Tibial nerve (tissue), 4 donors: ENCODE measurements around the gene SGPP1. TPM values are rescaled to one million over a fixed set of nuclear protein-coding genes. Genes with fewer than 3 reads are reported as not detected.

Experiments
- DNase-seq, 2 donors: peaks; one replicate each; pipeline ENCODE4 v3.0.0-alpha.2; 2019; ENCODE audit warnings: low spot score in 2 of 2
- H3K27ac ChIP-seq, 4 donors: fragments of 200-600 bp; sonication (generic) in 3 of 4; one replicate each; pipeline ENCODE4 v1.5.1; 2017 to 2019; ENCODE audit warnings: mild to moderate bottlenecking in 1 of 4
- H3K27me3 ChIP-seq, 2 donors: fragments of 200-600 bp; sonication (generic) in 1 of 2; one replicate each; pipeline versions ENCODE4 v1.5.1 to v1.6.0; 2017 to 2019
- H3K36me3 ChIP-seq, 3 donors: fragments of 200-600 bp; sonication (generic); one replicate each; pipeline ENCODE4 v1.5.1; 2018 to 2019
- H3K4me1 ChIP-seq, 4 donors: fragments of 200-600 bp; sonication (generic) in 3 of 4; one replicate each; pipeline ENCODE4 v1.5.1; 2017 to 2019
- H3K4me3 ChIP-seq, 4 donors: fragments of 200-600 bp; sonication (generic) in 3 of 4; one replicate each; pipeline ENCODE4 v1.5.1; 2017 to 2019; ENCODE audit warnings: mild to moderate bottlenecking in 1 of 4, moderate library complexity in 1 of 4
- H3K9me3 ChIP-seq, 4 donors: fragments of 200-600 bp; sonication (generic) in 3 of 4; one replicate each; pipeline ENCODE4 v1.5.1; 2017 to 2019
- CTCF ChIP-seq, 5 experiments: fragments of 200-600 bp in 3 of 5; fragments of 450-650 bp in 2 of 5; sonication (generic) in 3 of 5; IDR thresholded peaks; one replicate each; pipeline ENCODE4 v1.5.1; 2016 to 2019; ENCODE audit warnings: antibody characterized with exemption in 5 of 5, mild to moderate bottlenecking in 3 of 5, moderate library complexity in 2 of 5
- EP300 ChIP-seq, 2 donors: sonication (generic); formaldehyde crosslinking; IDR thresholded peaks; one replicate each; pipeline ENCODE4 v1.6.1; 2017; ENCODE audit warnings: antibody characterized with exemption in 2 of 2, mild to moderate bottlenecking in 1 of 2
- POLR2A ChIP-seq, 2 donors: fragments of 450-650 bp; IDR thresholded peaks; one replicate each; pipeline ENCODE4 v1.6.1; 2017; ENCODE audit warnings: antibody characterized with exemption in 2 of 2, mild to moderate bottlenecking in 2 of 2, moderate library complexity in 2 of 2
- WGBS, 2 donors: methylation state at CpG; one replicate each; pipeline ENCODE4 v1.1.5; 2018; 5-methylcytosine and 5-hydroxymethylcytosine counted together
- total RNA-seq, 4 donors: library from RNA; depleted of rRNA; stranded (reverse); fragments of >200 nt; gene quantifications; one replicate each; pipeline ENCODE4 v1.1.0, GENCODE V29; 2016

Gene SGPP1
- total RNA-seq, 4 donors from 2014 or later = 31.2 to 43.5 (median 35.3) TPM

GRCh38 chr14:63659726-63660125 is 68.1 kb downstream of the SGPP1 start:
- Histone ChIP-seq H3K36me3 (no peaks in the 10 kb centered on the region), H3K4me1 (peaks cover 0 to 10% (median 2%) of the 10 kb centered on the region in 4 donors), H3K4me3 (no peak overlapping the region), H3K9me3 (no peaks in the 10 kb centered on the region), H3K27me3 (no peaks in the 10 kb centered on the region), H3K27ac (peak overlapping the region in 3 of 4 donors; percentile 1 to 83 (median 81))
- TF ChIP-seq EP300 (IDR thresholded peaks at IDR 0.05) (peak in 1 of 2 donors; percentile 74), POLR2A (IDR thresholded peaks at IDR 0.05) (no peak)
- peak in 1 of 2 donors; percentile 9 for DNase-seq
- WGBS, 2 donors = 26 to 50% methylated on average over 4 of the region's 4 CpGs

- Histone ChIP-seq H3K27me3 (no peaks in the 10 kb centered on the region), H3K4me1 (peaks cover 0 to 10% (median 2%) of the 10 kb centered on the region in 4 donors), H3K27ac (no peak overlapping the region), H3K4me3 (no peak overlapping the region), H3K36me3 (no peaks in the 10 kb centered on the region), H3K9me3 (no peaks in the 10 kb centered on the region)
- TF ChIP-seq CTCF (IDR thresholded peaks at IDR 0.05) (no peak), POLR2A (IDR thresholded peaks at IDR 0.05) (no peak), EP300 (IDR thresholded peaks at IDR 0.05) (no peak)
- WGBS, 2 donors = 88 to 91% methylated on average over 4 of the region's 4 CpGs
- DNase-seq = no peak
Observed at GRCh38 chr14:63656194-63656593, 71.7 kb downstream of the SGPP1 start.

GRCh38 chr14:63654936-63655335 is 72.9 kb downstream of the SGPP1 start:
- TF ChIP-seq CTCF (IDR thresholded peaks at IDR 0.05) = no peak
- TF ChIP-seq POLR2A (IDR thresholded peaks at IDR 0.05) = no peak
- TF ChIP-seq EP300 (IDR thresholded peaks at IDR 0.05) = no peak
- WGBS, 2 donors = 71 to 80% methylated on average over 2 of the region's 2 CpGs
- H3K4me1 ChIP-seq = peaks cover 0 to 4% (median 2%) of the 10 kb centered on the region in 4 donors
- H3K27me3 ChIP-seq = no peaks in the 10 kb centered on the region
- no peak for DNase-seq
- H3K9me3 ChIP-seq = no peaks in the 10 kb centered on the region
- H3K4me3 ChIP-seq = no peak overlapping the region
- H3K27ac ChIP-seq = no peak overlapping the region
- no peaks in the 10 kb centered on the region for H3K36me3 ChIP-seq

- DNase-seq = no peak
- peaks cover 0 to 3% (median under 1%) of the 10 kb centered on the region in 4 donors for H3K4me1 ChIP-seq
- H3K4me3 ChIP-seq = no peak overlapping the region
- no peaks in the 10 kb centered on the region for H3K27me3 ChIP-seq
- H3K36me3 ChIP-seq = no peaks in the 10 kb centered on the region
- TF ChIP-seq POLR2A (IDR thresholded peaks at IDR 0.05) = no peak
- TF ChIP-seq CTCF (IDR thresholded peaks at IDR 0.05) = no peak
- TF ChIP-seq EP300 (IDR thresholded peaks at IDR 0.05) = no peak
- WGBS, 2 donors = 94 to 95% methylated on average over 2 of the region's 2 CpGs
- H3K9me3 ChIP-seq = no peaks in the 10 kb centered on the region
- no peak overlapping the region for H3K27ac ChIP-seq
Observed at GRCh38 chr14:63654346-63654745, 73.5 kb downstream of the SGPP1 start.

GRCh38 chr14:63652406-63652805 is 75.5 kb downstream of the SGPP1 start:
- Histone ChIP-seq H3K4me3 (no peak overlapping the region), H3K27ac (no peak overlapping the region), H3K9me3 (no peaks in the 10 kb centered on the region), H3K36me3 (peaks cover 0 to 9% (median 0%) of the 10 kb centered on the region in 3 donors), H3K27me3 (no peaks in the 10 kb centered on the region), H3K4me1 (no peaks in the 10 kb centered on the region)
- WGBS, 2 donors = 94 to 95% methylated on average over 3 of the region's 3 CpGs
- TF ChIP-seq EP300 (IDR thresholded peaks at IDR 0.05) = no peak
- no peak for TF ChIP-seq CTCF (IDR thresholded peaks at IDR 0.05)
- no peak for TF ChIP-seq POLR2A (IDR thresholded peaks at IDR 0.05)
- no peak for DNase-seq
